BLaER1 (cell line): ENCODE data around the gene SLC22A13.
A peak's percentile ranks its signal among the peaks of the same experiment; 100 is the strongest.
"Not testable (repeated sequence)": the region's sequence is repeated elsewhere in the genome, so short reads cannot be mapped to it uniquely, and the experiment has no call there.

Experiments used
- H3K27ac ChIP-seq: shearing (Covaris generic); formaldehyde crosslinking; 2 replicates; pipeline ENCODE4 v1.8.1; 2022
- H3K27me3 ChIP-seq: shearing (Covaris generic); formaldehyde crosslinking; 2 replicates; pipeline ENCODE4 v1.8.1; 2022
- H3K36me3 ChIP-seq: shearing (Covaris generic); formaldehyde crosslinking; 2 replicates; pipeline ENCODE4 v1.8.1; 2022
- H3K4me1 ChIP-seq: shearing (Covaris generic); formaldehyde crosslinking; 2 replicates; pipeline ENCODE4 v1.8.1; 2022
- H3K4me2 ChIP-seq: shearing (Covaris generic); formaldehyde crosslinking; 2 replicates; pipeline ENCODE4 v1.8.1; 2022
- H3K4me3 ChIP-seq: shearing (Covaris generic); formaldehyde crosslinking; 2 replicates; pipeline ENCODE4 v1.8.1; 2022
- H3K9ac ChIP-seq: shearing (Covaris generic); formaldehyde crosslinking; 2 replicates; pipeline ENCODE4 v1.8.1; 2022
- H3K9me3 ChIP-seq: shearing (Covaris generic); formaldehyde crosslinking; 2 replicates; pipeline ENCODE4 v1.8.1; 2022
- H4K20me1 ChIP-seq: shearing (Covaris generic); formaldehyde crosslinking; 2 replicates; pipeline ENCODE4 v1.8.1; 2022
- Cebpa-rat ChIP-seq: shearing (Covaris generic); IDR thresholded peaks from 2 replicates; pipeline ENCODE4 v1.8.1; 2022

Gene SLC22A13

GRCh38 chr3:38274864-38275649, 9.4 kb downstream of the SLC22A13 start:
- peaks cover 5% of the 10 kb centered on the region; the same call in 1 of the 2 replicates for H3K36me3 ChIP-seq
- H3K27ac ChIP-seq, result peak overlapping the region; percentile 13; the same call in 1 of the 2 replicates
- no peak overlapping the region for H3K4me3 ChIP-seq
- no peak overlapping the region for H3K4me2 ChIP-seq
- H3K9ac ChIP-seq, result no peak overlapping the region
- no peaks in the 10 kb centered on the region for H3K27me3 ChIP-seq
- no peaks in the 10 kb centered on the region for H3K9me3 ChIP-seq
- no peak for TF ChIP-seq Cebpa-rat
- H4K20me1 ChIP-seq, result no peaks in the 10 kb centered on the region
- H3K4me1 ChIP-seq, result peaks cover 21% of the 10 kb centered on the region

- TF ChIP-seq Cebpa-rat, result no peak
- H3K36me3 ChIP-seq, result peaks cover 5% of the 10 kb centered on the region; the same call in 1 of the 2 replicates
- H3K4me2 ChIP-seq, result no peak overlapping the region
- H3K9me3 ChIP-seq, result no peaks in the 10 kb centered on the region
- H3K9ac ChIP-seq, result no peak overlapping the region
- peak overlapping the region; percentile 13; the same call in 1 of the 2 replicates for H3K27ac ChIP-seq
- no peaks in the 10 kb centered on the region for H3K27me3 ChIP-seq
- H3K4me1 ChIP-seq, result peaks cover 21% of the 10 kb centered on the region
- H3K4me3 ChIP-seq, result no peak overlapping the region
- no peaks in the 10 kb centered on the region for H4K20me1 ChIP-seq
These were observed 10.0 kb downstream of the SLC22A13 start for GRCh38 chr3:38275658-38276057.

DNA sequence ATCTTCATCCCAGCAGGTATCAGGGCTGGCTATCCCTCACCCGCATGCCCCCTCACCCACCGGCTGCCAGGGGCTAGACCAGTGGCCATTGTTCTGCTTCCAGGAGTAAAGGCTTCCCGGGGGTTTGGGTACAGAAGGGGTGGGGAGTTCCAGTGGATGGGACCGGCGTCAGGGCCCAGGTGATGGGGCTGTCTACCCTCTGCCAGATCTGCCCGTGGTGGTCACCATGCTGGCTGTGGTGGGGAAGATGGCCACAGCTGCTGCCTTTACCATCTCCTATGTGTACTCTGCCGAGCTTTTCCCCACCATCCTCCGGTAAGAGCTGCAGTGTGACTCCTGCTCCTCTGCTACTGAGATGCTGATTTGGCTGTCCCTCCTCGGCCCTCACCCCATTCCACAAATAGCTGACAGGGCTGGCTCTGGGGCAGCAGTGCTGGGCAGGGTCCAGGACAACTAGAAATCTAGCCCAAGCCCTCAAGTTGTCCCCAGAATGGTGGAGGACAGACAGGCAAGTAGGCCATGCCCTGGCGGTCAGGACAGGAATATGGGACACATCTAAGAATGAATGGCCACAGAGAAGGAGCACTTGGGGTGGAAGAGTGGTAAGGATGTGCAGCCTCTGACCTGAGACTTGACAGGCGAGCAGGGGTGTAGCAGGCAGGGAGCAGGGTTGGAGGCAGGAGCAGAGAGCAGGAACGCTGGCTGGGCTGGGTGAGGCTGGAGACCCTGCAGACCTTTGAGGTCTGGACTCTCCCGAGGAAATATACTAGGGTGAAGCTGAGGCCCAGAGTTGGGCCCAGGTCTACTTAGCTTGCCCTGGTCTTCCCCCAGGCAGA, 10.7 kb downstream of the SLC22A13 start:
- TF ChIP-seq Cebpa-rat, result no peak
- Histone ChIP-seq H4K20me1 (no peaks in the 10 kb centered on the region), H3K9ac (no peak overlapping the region), H3K27me3 (no peaks in the 10 kb centered on the region), H3K4me3 (no peak overlapping the region), H3K27ac (no peak overlapping the region), H3K4me2 (no peak overlapping the region), H3K36me3 (peaks cover 5% of the 10 kb centered on the region; the same call in 1 of the 2 replicates), H3K4me1 (peaks cover 21% of the 10 kb centered on the region), H3K9me3 (no peaks in the 10 kb centered on the region)

GRCh38 chr3:38276917-38277630, 11.5 kb downstream of the SLC22A13 start:
- H3K4me1 ChIP-seq, result peaks cover 15% of the 10 kb centered on the region
- H3K36me3 ChIP-seq, result peaks cover 5% of the 10 kb centered on the region; the same call in 1 of the 2 replicates
- no peaks in the 10 kb centered on the region for H3K27me3 ChIP-seq
- H4K20me1 ChIP-seq, result no peaks in the 10 kb centered on the region
- H3K9me3 ChIP-seq, result no peaks in the 10 kb centered on the region
- no peak overlapping the region for H3K4me2 ChIP-seq
- H3K27ac ChIP-seq, result no peak overlapping the region
- no peak overlapping the region for H3K4me3 ChIP-seq
- H3K9ac ChIP-seq, result no peak overlapping the region
- TF ChIP-seq Cebpa-rat, result no peak

- Histone ChIP-seq H3K27ac (no peak overlapping the region), H3K9ac (no peak overlapping the region), H3K36me3 (peaks cover 5% of the 10 kb centered on the region; the same call in 1 of the 2 replicates), H3K9me3 (no peaks in the 10 kb centered on the region), H4K20me1 (no peaks in the 10 kb centered on the region), H3K4me3 (no peak overlapping the region), H3K27me3 (no peaks in the 10 kb centered on the region), H3K4me1 (no peaks in the 10 kb centered on the region), H3K4me2 (no peak overlapping the region)
- TF ChIP-seq Cebpa-rat, result no peak
These were observed 13.2 kb downstream of the SLC22A13 start for GRCh38 chr3:38278841-38279240.

GRCh38 chr3:38281895-38282686, 16.5 kb downstream of the SLC22A13 start, which contains the start of gene SLC22A14:
Gene SLC22A14, plus strand, starts transcription at chr3:38282294. Its CDS starts 23,733 bp downstream, at chr3:38306027.
- Histone ChIP-seq H3K9me3 (peaks cover 7% of the 10 kb centered on the region; the same call in 1 of the 2 replicates), H3K27ac (no peak within 1 kb of the TSS), H3K9ac (no peak within 1 kb of the TSS), H3K4me3 (no peak within 1 kb of the TSS), H3K4me2 (no peak within 1 kb of the TSS), H3K36me3 (no peaks in the 10 kb centered on the region), H3K4me1 (no peaks in the 10 kb centered on the region), H3K27me3 (no peaks in the 10 kb centered on the region), H4K20me1 (no peaks in the 10 kb centered on the region)
- no peak for TF ChIP-seq Cebpa-rat

DNA sequence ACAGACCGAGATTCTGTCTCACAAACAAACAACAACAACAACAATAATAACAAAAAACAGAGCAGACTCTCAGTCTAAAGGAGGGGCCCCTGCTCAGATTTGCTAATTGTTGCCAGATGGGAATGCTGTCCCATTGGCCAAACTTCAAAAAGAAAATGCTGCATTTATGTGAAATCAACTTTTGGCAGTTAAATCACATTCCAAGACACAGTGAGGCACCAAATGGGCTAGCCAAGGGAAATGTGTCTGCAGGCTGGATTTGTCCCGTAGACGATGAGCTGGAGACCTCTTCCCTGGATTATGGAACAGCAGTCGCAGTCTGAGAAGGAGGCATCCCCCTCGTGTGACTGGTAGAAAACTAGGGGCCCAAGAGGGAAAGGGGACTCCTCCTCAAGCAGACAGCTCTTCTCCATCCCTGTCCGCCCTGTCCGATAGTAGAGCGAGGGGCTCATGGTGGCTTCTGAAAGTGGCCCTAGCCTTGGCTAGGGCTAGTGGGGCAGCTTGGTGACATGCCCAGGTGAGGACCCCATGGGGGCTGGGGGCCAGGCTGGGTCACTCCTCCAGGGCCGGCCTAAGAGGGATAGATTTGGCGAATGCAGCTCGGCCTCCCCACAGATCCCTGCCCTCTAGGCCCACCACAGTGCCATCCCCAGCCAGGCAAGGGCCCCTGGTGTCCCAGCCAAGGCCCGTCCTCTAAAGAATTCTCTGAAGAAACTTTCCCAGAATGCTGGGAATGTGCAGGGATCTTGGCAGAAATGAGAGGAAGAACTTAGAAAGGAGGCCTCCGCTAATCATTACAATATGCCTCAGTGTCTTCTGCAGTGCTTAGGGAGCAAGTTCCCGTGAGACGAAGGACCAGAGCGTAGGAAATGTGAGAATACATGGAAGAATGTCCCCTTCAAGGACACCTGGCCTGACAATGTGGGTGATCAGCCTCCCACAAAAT, 18.5 kb downstream of the SLC22A13 start:
- Histone ChIP-seq H3K4me3 (no peak overlapping the region), H3K9me3 (peaks cover 7% of the 10 kb centered on the region), H4K20me1 (no peaks in the 10 kb centered on the region), H3K9ac (no peak overlapping the region), H3K36me3 (no peaks in the 10 kb centered on the region), H3K4me2 (no peak overlapping the region), H3K27ac (no peak overlapping the region), H3K4me1 (no peaks in the 10 kb centered on the region), H3K27me3 (no peaks in the 10 kb centered on the region)
- no peak for TF ChIP-seq Cebpa-rat

- H3K9ac ChIP-seq, result no peak overlapping the region
- TF ChIP-seq Cebpa-rat, result no peak
- no peak overlapping the region for H3K4me3 ChIP-seq
- no peaks in the 10 kb centered on the region for H3K4me1 ChIP-seq
- H3K27me3 ChIP-seq, result no peaks in the 10 kb centered on the region
- no peak overlapping the region for H3K4me2 ChIP-seq
- H3K36me3 ChIP-seq, result no peaks in the 10 kb centered on the region
- H4K20me1 ChIP-seq, result no peaks in the 10 kb centered on the region
- H3K9me3 ChIP-seq, result peaks cover 12% of the 10 kb centered on the region
- no peak overlapping the region for H3K27ac ChIP-seq
These were observed 19.1 kb downstream of the SLC22A13 start for GRCh38 chr3:38284756-38285150.

GRCh38 chr3:38289286-38290217, 23.9 kb downstream of the SLC22A13 start:
- H3K4me3 ChIP-seq, H3K27ac ChIP-seq, H4K20me1 ChIP-seq, H3K9ac ChIP-seq, H3K27me3 ChIP-seq, H3K36me3 ChIP-seq, H3K4me2 ChIP-seq, H3K4me1 ChIP-seq: not testable (repeated sequence)
- H3K9me3 ChIP-seq, result peaks cover 12% of the 10 kb centered on the region

GRCh38 chr3:38297053-38297452, 31.4 kb downstream of the SLC22A13 start:
- not testable (repeated sequence) for H3K4me2 ChIP-seq, H3K36me3 ChIP-seq, H3K4me3 ChIP-seq, H3K27me3 ChIP-seq, H3K9ac ChIP-seq, H4K20me1 ChIP-seq, H3K27ac ChIP-seq, H3K4me1 ChIP-seq, H3K9me3 ChIP-seq
